T-helper 22 cell (primary cell): ENCODE data around the gene CMIP.

ENCODE experiments used
- DNase-seq: peaks from one replicate; pipeline ENCODE4 v3.0.0-alpha.2; 2020; ENCODE audit warnings: low read depth

The CMIP gene

DNA sequence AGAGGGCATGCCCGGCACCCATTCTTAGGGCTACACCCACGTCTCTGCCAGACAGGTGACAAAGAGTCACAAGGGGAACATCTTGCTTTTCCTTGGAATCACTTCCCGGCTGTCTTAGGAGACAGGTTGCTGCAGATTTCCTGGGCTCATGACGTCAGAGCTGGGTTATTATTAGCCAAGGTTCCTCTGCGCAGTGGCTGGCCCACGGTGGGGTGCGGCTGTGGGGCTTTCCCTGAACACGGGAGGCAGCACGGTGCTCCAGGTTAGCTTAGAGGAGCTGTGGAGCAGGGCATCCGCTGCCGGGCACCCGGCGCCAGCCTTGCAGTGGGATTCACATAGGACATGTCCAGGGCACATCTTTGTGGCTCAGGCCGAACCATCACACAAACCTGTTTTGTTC, 216.5 kb downstream of the CMIP start:
- no peak for DNase-seq

GRCh38 chr16:81664153-81664552, 219.5 kb downstream of the CMIP start:
- no peak for DNase-seq

GRCh38 chr16:81665588-81665987, 221.0 kb downstream of the CMIP start:
- no peak for DNase-seq

- no peak for DNase-seq
Observed at GRCh38 chr16:81666113-81666512, 221.5 kb downstream of the CMIP start.

GRCh38 chr16:81668243-81669097, 223.9 kb downstream of the CMIP start:
- DNase-seq, result no peak

- DNase-seq, result no peak
Observed at GRCh38 chr16:81669473-81670350, 225.1 kb downstream of the CMIP start.

DNA sequence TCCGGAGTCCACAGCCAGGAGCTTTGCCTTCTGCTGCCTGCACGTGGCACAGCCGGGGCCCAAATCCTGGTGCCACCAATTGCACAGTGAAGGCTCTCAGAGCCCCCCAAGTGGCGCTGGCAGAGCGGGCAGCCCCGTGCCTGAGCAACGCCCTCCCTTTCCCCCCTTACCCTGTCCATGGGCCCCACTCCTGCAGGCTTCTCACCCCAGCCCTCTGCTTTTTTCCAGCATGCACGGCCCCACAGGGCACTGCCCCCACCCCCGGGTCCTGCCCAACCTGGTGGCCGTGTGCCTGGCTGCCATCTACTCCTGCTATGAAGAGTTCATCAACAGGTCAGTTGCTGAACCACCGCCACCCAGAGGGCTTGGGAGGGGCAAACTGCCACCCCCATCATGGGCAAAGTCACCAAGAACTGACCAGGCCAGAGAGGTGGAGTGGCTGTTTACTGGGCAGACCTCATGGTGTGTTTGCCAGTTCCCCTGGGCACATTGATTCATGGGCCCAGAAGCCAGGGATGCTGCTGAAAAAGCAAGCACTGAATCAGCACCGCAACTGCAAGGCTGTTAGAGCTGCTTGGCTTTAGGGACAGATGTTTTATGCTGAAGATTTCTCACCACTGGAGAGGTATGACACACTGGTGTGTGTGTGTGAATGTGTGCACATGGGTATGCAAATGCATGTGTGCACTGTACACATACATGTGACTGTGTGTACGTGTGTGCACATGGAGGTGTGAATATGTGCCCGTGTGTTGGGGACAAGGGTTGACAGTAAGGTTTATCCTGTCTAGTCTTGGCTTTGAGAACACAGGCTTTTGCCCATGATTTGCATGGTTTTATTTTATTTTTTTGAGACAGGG, 227.4 kb downstream of the CMIP start:
- no peak for DNase-seq

- DNase-seq, result no peak
Observed at GRCh38 chr16:81673432-81673831, 228.8 kb downstream of the CMIP start.

DNA sequence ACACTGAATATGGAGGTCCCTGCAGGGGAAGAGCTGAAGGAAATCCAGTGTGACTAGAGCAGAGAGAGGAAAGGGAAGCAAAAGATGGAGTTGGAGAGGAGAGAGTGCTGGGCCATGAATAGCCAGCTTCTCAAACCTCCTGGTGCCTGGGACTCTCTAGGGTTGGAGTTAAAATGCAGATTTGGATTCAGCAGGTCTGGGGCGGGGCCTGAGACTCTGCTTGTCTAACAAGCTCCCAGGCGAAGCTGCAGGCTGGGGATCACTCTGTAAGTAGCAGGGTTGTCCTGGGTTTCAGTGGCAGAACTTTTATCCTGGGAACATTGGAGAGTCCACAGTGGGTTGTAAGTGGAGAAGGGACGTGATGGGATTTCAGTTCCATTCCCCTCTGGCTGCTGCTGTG, 231.1 kb downstream of the CMIP start:
- DNase-seq, result no peak

GRCh38 chr16:81676066-81676882, 231.7 kb downstream of the CMIP start:
- DNase-seq, result no peak

- no peak for DNase-seq
Observed at GRCh38 chr16:81676883-81677737, 232.5 kb downstream of the CMIP start.

DNA sequence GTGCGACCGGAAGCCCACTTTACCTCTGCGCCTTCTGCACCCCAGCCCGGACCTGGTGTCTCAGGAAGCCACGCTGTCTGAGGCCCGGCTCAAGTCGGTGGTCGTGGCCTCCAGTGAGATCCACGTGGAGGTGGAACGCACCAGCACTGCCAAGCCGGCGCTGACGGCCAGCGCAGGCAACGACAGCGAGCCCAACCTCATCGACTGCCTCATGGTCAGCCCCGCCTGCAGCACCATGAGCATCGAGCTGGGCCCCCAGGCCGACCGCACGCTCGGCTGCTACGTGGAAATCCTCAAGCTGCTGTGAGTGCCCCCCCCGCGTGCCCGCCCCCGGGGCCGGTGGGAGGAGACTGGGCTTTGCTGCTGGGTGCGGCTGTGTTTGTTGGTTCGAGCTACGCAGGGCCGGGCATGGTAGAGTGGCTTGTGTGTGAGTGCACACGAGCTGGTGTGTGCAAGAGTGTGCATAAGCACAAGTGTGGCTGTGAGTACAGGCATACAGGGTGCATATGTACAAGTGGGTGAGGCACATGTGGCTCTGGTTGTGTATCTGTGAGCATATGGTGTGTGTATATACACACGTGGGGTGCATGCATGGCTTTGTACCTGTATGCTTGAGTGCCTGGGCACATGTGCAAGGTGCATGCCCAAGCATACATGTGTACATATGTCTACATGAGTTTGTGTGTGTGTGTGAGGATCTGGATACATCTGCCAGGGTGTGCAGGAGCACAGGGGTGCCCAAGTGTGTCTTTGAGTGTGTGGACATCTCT, 233.9 kb downstream of the CMIP start:
- no peak for DNase-seq

DNA sequence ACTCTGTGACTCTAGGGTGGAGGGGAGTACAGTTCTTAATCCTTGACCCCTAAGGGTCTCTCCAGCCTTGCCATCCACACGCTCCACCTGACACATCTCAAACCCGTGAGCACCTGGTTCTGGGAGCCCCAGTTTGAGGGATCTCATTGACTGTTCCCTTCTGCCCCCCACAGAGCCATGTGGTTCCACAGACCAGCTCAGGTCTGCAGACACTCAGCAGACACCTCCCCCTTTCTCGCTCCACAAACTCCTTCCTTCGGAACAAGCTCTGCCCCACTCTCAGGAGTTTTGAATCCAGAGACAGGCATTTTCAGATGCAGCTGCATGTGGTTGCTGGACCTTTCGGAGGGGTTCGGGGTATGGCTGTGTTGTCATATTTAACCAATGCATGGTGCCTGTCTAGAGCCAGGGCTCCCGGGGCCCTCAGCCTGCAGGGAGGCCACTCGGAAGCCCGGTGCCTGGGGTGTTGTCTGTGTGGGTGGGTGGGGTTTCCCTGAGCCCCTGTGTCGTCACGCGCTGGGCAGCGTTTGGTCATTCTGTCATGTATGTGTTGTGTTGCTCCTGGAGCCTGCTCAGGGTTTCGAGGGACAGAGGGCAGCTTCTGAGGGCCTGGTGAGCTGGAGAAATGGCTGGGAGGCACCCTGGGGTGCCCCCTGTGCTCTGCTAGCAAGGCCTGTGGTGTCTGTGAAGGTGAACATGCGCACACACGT, 235.3 kb downstream of the CMIP start:
- DNase-seq, result no peak

DNA sequence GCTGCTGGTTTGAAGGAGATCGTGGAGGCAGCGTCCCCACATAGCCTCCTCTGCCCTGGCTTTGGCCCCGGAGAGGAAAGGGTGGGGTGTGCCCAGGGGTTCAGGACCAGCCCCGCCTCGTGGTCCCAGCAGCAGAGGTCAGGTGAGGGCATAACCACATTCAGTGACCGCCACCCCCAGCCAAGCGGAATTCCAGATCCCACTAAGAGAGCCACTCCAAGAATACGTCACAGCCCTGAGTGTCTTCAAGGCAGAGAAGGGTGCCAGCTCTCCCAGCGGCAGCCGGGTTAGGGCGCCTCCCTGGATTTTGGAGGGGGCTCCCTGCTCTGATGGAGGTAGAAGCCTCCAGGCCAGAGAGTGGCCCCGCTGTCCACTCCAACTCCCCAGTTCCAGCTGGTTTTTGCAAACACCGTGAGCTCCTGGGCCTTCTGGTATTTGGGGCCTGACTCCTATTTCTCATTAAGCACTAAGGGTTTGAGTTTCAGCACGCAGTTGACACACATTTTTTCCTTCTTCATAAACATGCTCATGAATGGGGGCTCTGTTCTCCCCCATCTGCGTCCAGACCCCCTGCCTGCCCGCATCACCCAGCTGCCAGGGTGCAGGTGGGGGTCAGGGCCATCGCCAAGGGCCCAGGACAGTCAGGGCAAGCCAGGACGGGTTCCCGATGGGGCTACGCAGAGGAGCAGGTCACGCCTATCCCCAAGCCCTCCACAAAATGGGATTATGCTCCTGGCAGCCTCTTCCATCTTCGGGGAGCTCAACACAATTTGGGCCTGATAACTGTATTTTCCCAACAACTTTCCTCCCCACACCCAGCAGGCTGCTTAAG, 236.1 kb downstream of the CMIP start:
- no peak for DNase-seq

- DNase-seq, result no peak
Observed at GRCh38 chr16:81681311-81681710, 236.7 kb downstream of the CMIP start.

- DNase-seq, result no peak
Observed at GRCh38 chr16:81684242-81684837, 239.7 kb downstream of the CMIP start.

- no peak for DNase-seq
Observed at GRCh38 chr16:81684901-81685300, 240.3 kb downstream of the CMIP start.
